22Rv1 (cell line): Measurements from ENCODE around the gene ENGASE.

Experiments used
- ZFX ChIP-seq: fragments of 450-650 bp; IDR thresholded peaks from 2 replicates; pipeline ENCODE4 v1.6.1; 2017; ENCODE audit warnings: antibody characterized with exemption, borderline replicate concordance
- TF ChIP-seq, protein P1 (sequence below): fragments of 450-650 bp; IDR thresholded peaks from 2 replicates; pipeline ENCODE4 v1.5.1; 2017; ENCODE audit warnings: mild to moderate bottlenecking

GRCh38 chr17:79077587-79077986, 3.0 kb downstream of the ENGASE start:
- TF ChIP-seq, protein P1, sequence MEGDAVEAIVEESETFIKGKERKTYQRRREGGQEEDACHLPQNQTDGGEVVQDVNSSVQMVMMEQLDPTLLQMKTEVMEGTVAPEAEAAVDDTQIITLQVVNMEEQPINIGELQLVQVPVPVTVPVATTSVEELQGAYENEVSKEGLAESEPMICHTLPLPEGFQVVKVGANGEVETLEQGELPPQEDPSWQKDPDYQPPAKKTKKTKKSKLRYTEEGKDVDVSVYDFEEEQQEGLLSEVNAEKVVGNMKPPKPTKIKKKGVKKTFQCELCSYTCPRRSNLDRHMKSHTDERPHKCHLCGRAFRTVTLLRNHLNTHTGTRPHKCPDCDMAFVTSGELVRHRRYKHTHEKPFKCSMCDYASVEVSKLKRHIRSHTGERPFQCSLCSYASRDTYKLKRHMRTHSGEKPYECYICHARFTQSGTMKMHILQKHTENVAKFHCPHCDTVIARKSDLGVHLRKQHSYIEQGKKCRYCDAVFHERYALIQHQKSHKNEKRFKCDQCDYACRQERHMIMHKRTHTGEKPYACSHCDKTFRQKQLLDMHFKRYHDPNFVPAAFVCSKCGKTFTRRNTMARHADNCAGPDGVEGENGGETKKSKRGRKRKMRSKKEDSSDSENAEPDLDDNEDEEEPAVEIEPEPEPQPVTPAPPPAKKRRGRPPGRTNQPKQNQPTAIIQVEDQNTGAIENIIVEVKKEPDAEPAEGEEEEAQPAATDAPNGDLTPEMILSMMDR = no peak
- TF ChIP-seq ZFX = no peak
